GM21360 (cell line): ENCODE measurements around the gene WTIP.
"Not testable (repeated sequence)": the region's sequence is repeated elsewhere in the genome, so short reads cannot be mapped to it uniquely, and the experiment has no call there.

Experiments
- ATAC-seq: cut with Tn5 transposase; IDR thresholded peaks from one replicate; pipeline ENCODE4 v1.9.1; 2021; ENCODE audit warnings: mild to moderate bottlenecking, moderate library complexity; ENCODE audit not compliant: unreplicated experiment

Gene WTIP

GRCh38 chr19:34502582-34503411, 21.2 kb downstream of the WTIP start:
- ATAC-seq = no peak

- no peak for ATAC-seq
These were observed 22.1 kb downstream of the WTIP start for GRCh38 chr19:34503531-34504272.

- ATAC-seq = no peak
These were observed 22.8 kb downstream of the WTIP start for GRCh38 chr19:34504273-34504808.

GRCh38 chr19:34504809-34505291, 23.3 kb downstream of the WTIP start:
- no peak for ATAC-seq

- no peak for ATAC-seq
These were observed 23.9 kb downstream of the WTIP start for GRCh38 chr19:34505321-34506025.

GRCh38 chr19:34506026-34506370, 24.4 kb downstream of the WTIP start:
- no peak for ATAC-seq

- no peak for ATAC-seq
These were observed 26.0 kb downstream of the WTIP start for GRCh38 chr19:34507414-34508067.

GRCh38 chr19:34508540-34508939, 27.0 kb downstream of the WTIP start:
- no peak for ATAC-seq

- not testable (repeated sequence) for ATAC-seq
These were observed 29.3 kb downstream of the WTIP start for GRCh38 chr19:34510904-34511303.

GRCh38 chr19:34512254-34512822, 30.8 kb downstream of the WTIP start:
- no peak for ATAC-seq

GRCh38 chr19:34513767-34514166, 32.2 kb downstream of the WTIP start:
- ATAC-seq = no peak

- ATAC-seq = no peak
These were observed 38.0 kb downstream of the WTIP start for GRCh38 chr19:34519602-34520001.

GRCh38 chr19:34523408-34523807, 41.9 kb downstream of the WTIP start:
- ATAC-seq = no peak

- ATAC-seq = no peak
These were observed 43.4 kb downstream of the WTIP start for GRCh38 chr19:34525001-34525400.

- ATAC-seq = no peak
These were observed 52.6 kb downstream of the WTIP start for GRCh38 chr19:34534206-34534605.

- no peak for ATAC-seq
These were observed 57.8 kb downstream of the WTIP start for GRCh38 chr19:34539396-34539795.

- no peak for ATAC-seq
These were observed 59.4 kb downstream of the WTIP start for GRCh38 chr19:34540811-34541557.

GRCh38 chr19:34549833-34550232, 68.3 kb downstream of the WTIP start:
- ATAC-seq = no peak

- no peak for ATAC-seq
These were observed 73.9 kb downstream of the WTIP start for GRCh38 chr19:34555447-34555846.

GRCh38 chr19:34556488-34556887, 74.9 kb downstream of the WTIP start:
- ATAC-seq = no peak
